Neural crest cell (in vitro differentiated cells): ENCODE data around the gene HDAC4. TPM values are rescaled to one million over a fixed set of nuclear protein-coding genes. Genes with fewer than 3 reads are reported as not detected.

Source experiments
- DNase-seq: peaks from one replicate; pipeline ENCODE4 v3.0.0; 2021; ENCODE audit warnings: low read depth, mixed read lengths, low spot score
- H3K27ac Mint-ChIP-seq: one replicate; pipeline ENCODE4 v1.8.0; 2021; ENCODE audit warnings: mild to moderate bottlenecking, mixed read lengths; ENCODE audit not compliant: unreplicated experiment
- H3K27me3 Mint-ChIP-seq: 2 replicates; pipeline ENCODE4 v1.8.0; 2021; ENCODE audit warnings: low read depth, mild to moderate bottlenecking, mixed read lengths
- H3K36me3 Mint-ChIP-seq: 2 replicates; pipeline ENCODE4 v1.8.0; 2021; ENCODE audit warnings: low read depth, mild to moderate bottlenecking, mixed read lengths
- H3K4me1 Mint-ChIP-seq: 2 replicates; pipeline ENCODE4 v1.8.0; 2021; ENCODE audit warnings: mixed read lengths
- H3K4me3 Mint-ChIP-seq: one replicate; pipeline ENCODE4 v1.8.0; 2021; ENCODE audit warnings: mild to moderate bottlenecking, mixed read lengths
- H3K9me3 Mint-ChIP-seq: 2 replicates; pipeline ENCODE4 v1.8.0; 2021; ENCODE audit warnings: mixed read lengths
- total RNA-seq: library from RNA; stranded (reverse); gene quantifications from 2 replicates; pipeline ENCODE4 v1.2.1, GENCODE V29; 2021
- TF ChIP-seq, protein P1 (sequence below): fragments of 200-600 bp; sonication (generic); conservative IDR thresholded peaks from 2 replicates; pipeline ENCODE4 v1.5.0; 2021; ENCODE audit warnings: antibody characterized with exemption, mild to moderate bottlenecking

The HDAC4 gene
- total RNA-seq, 1 donor from 2014 or later = 52.1 TPM

DNA sequence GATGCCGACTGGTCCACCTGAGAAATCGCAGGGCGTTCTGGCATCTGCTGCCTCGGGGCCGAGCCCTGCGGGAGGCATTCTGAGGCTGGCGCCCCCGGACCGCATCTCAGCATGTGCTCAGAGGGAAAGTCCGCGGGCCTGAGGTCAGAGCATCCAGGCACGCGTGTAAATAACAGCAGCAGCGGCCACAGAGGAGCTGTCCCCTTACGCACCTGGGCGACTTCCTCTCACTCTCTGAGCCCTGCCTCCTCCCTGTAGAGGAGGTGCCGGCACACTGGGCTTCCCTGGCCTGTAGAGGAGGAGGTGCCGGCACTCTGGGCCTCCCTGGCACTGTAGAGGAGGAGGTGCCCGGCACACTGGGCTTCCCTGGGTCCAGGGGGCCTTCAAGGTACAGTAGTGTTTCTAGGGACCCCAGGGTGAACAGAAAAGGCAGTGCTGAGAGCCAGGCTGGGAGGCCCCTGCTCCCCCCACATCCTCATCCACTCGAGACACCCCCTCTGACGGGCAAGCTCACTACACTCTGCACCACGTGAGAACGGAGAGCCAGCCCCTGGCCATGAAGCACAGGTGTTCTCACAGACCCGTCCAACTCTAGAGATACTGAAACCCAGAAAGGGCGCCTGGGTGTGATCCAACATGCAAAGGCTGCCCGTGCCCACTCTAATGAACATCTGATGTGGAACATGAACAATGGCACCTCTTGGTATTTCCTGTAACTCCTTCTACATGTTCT, 263.5 kb downstream of the HDAC4 start:
- Mint-ChIP-seq H3K4me1 (no peaks in the 10 kb centered on the region), H3K27me3 (no peaks in the 10 kb centered on the region), H3K9me3 (peaks cover 3% of the 10 kb centered on the region), H3K27ac (no peak overlapping the region), H3K36me3 (peaks cover 34% of the 10 kb centered on the region), H3K4me3 (no peak overlapping the region)
- no peak for DNase-seq
- TF ChIP-seq, protein P1, sequence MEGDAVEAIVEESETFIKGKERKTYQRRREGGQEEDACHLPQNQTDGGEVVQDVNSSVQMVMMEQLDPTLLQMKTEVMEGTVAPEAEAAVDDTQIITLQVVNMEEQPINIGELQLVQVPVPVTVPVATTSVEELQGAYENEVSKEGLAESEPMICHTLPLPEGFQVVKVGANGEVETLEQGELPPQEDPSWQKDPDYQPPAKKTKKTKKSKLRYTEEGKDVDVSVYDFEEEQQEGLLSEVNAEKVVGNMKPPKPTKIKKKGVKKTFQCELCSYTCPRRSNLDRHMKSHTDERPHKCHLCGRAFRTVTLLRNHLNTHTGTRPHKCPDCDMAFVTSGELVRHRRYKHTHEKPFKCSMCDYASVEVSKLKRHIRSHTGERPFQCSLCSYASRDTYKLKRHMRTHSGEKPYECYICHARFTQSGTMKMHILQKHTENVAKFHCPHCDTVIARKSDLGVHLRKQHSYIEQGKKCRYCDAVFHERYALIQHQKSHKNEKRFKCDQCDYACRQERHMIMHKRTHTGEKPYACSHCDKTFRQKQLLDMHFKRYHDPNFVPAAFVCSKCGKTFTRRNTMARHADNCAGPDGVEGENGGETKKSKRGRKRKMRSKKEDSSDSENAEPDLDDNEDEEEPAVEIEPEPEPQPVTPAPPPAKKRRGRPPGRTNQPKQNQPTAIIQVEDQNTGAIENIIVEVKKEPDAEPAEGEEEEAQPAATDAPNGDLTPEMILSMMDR = no peak

DNA sequence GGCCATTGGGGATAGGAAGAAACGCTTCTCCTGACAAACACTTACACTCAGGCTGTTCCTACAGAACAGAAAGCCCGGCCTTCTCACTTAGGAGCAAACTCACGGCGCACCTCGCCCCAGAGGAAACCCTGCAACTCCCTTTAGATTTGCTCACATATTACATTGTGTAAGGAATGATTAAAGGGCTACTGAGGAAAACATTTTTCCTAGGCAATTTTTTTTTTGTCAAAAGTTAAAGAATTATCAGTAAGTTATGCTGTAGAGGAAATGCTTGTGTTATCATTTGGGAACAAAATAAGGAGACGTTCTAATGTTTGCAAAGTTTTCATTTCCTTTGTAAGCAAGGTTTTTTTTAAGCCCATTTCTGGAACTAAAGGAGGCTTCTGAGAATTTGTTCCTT, 264.1 kb downstream of the HDAC4 start:
- Mint-ChIP-seq H3K4me3 (no peak overlapping the region), H3K27me3 (no peaks in the 10 kb centered on the region), H3K27ac (no peak overlapping the region), H3K9me3 (peaks cover 3% of the 10 kb centered on the region), H3K4me1 (no peaks in the 10 kb centered on the region), H3K36me3 (peaks cover 30% of the 10 kb centered on the region)
- DNase-seq = no peak
- TF ChIP-seq, protein P1 = no peak

DNA sequence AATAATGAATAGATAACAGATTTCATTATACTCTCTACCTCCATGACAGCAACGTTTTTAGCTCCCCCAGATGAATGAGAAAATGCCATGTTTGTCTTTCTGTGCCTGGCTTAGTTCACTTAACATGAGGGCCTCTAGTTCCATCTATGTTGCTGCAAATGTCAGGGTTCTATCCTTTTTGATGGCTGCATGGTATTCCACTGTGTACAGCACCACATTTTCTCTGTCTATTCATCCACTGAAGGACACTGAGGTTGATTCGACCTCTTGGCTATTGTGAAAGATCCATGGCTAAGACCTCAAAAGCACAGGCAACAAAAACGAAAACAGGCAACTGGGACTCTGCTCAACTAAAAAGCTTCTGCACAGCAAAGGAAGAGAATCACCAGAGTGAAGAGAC, 264.6 kb downstream of the HDAC4 start:
- H3K4me3 Mint-ChIP-seq = peak overlapping the region; percentile 24
- peaks cover 30% of the 10 kb centered on the region for H3K36me3 Mint-ChIP-seq
- TF ChIP-seq, protein P1 = no peak
- peaks cover 3% of the 10 kb centered on the region for H3K9me3 Mint-ChIP-seq
- H3K27me3 Mint-ChIP-seq = no peaks in the 10 kb centered on the region
- no peaks in the 10 kb centered on the region for H3K4me1 Mint-ChIP-seq
- DNase-seq = no peak
- H3K27ac Mint-ChIP-seq = no peak overlapping the region

DNA sequence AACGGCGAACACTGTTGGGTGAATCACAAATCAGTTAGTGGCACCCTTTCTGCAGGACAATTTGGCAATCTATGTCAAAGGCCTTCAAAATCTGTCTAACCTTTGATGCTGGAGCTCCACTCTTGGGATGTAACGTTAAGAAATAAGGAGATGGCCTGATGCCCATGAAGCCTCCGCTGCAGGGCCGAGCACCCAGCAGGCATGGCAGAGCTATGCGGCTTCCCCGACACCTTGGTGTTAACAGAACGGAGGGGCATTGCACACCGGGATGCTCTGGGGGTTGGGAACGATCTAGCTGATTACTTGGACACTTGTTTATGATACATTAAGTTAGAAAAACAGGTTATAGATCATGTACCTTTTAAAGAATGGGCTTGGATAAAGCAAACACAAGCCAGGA, 265.3 kb downstream of the HDAC4 start:
- Mint-ChIP-seq H3K4me1 (no peaks in the 10 kb centered on the region), H3K27me3 (no peaks in the 10 kb centered on the region), H3K4me3 (no peak overlapping the region), H3K9me3 (peaks cover 3% of the 10 kb centered on the region), H3K27ac (peak overlapping the region; percentile 17), H3K36me3 (peaks cover 30% of the 10 kb centered on the region)
- TF ChIP-seq, protein P1 = no peak
- no peak for DNase-seq

DNA sequence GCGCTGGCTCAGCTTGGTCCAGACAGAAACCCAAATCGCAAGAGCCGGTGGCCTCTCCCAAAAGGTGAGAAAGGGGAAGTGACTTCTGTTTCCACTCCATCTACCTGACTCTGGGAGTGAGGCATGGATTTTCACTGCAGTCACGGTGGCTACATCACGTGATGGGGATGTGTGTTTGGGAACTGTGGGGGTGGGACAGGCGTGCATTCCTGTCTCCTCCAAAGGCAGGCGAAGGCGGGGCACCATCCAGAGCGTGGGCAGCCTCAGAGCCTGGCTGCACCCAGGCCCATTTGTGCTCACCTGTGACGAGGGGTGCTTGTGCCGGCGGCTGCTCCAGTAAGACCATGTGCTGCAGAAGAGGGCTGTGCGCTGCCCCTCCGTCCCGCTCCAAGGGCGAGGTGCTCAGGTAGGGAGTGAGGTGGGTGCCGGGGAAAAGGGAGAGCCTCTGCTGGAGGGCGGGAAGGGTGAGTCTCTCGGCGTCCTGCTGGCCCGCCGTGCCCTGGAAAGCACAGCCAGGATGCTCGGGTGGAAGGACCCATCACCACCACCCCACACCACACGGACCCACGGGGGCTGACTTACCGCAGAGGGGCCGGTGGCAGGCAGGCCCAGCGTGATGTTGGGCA, 266.8 kb downstream of the HDAC4 start:
- Mint-ChIP-seq H3K27ac (no peak overlapping the region), H3K9me3 (peaks cover 3% of the 10 kb centered on the region), H3K36me3 (peaks cover 27% of the 10 kb centered on the region), H3K4me3 (no peak overlapping the region), H3K27me3 (no peaks in the 10 kb centered on the region), H3K4me1 (no peaks in the 10 kb centered on the region)
- no peak for DNase-seq
- TF ChIP-seq, protein P1 = no peak
